Measurements from ENCODE around the gene DLEC1.

GRCh38 chr3:38129058-38129457, 90.0 kb downstream of the DLEC1 start:
- TF ChIP-seq, protein P1, sequence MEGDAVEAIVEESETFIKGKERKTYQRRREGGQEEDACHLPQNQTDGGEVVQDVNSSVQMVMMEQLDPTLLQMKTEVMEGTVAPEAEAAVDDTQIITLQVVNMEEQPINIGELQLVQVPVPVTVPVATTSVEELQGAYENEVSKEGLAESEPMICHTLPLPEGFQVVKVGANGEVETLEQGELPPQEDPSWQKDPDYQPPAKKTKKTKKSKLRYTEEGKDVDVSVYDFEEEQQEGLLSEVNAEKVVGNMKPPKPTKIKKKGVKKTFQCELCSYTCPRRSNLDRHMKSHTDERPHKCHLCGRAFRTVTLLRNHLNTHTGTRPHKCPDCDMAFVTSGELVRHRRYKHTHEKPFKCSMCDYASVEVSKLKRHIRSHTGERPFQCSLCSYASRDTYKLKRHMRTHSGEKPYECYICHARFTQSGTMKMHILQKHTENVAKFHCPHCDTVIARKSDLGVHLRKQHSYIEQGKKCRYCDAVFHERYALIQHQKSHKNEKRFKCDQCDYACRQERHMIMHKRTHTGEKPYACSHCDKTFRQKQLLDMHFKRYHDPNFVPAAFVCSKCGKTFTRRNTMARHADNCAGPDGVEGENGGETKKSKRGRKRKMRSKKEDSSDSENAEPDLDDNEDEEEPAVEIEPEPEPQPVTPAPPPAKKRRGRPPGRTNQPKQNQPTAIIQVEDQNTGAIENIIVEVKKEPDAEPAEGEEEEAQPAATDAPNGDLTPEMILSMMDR (IDR thresholded peaks at IDR 0.05), result no peak
- no peak for TF ChIP-seq POLR2A (IDR thresholded peaks at IDR 0.05)

Data from tibial nerve (tissue), 3 donors.